Neural cell (in vitro differentiated cells): ENCODE results near the gene CCDC82. TPM values are rescaled to one million over a fixed set of nuclear protein-coding genes. Genes with fewer than 3 reads are reported as not detected.

ENCODE experiments used
- H2AFZ ChIP-seq: fragments of 200-600, 300-800 bp; sonication (generic), shearing (Covaris generic); 2 replicates; pipeline ENCODE4 v1.6.0; 2014; ENCODE audit warnings: low read depth, mild to moderate bottlenecking, antibody characterized with exemption, low read length, moderate library complexity
- H3F3A ChIP-seq: fragments of 200-600 bp; shearing (Covaris generic); 2 replicates; pipeline ENCODE4 v1.6.1; 2016; ENCODE audit warnings: mild to moderate bottlenecking, moderate library complexity, mixed read lengths, antibody characterized with exemption, low read length; ENCODE audit not compliant: insufficient read depth, poor library complexity, severe bottlenecking
- H3K27ac ChIP-seq: fragments of 200-600, 300-800 bp; sonication (generic), shearing (Covaris generic); 2 replicates; pipeline ENCODE4 v1.5.1; 2014; ENCODE audit warnings: mild to moderate bottlenecking, low read length, moderate library complexity
- H3K27me3 ChIP-seq: fragments of 300-800, 200-600 bp; sonication (generic), shearing (Covaris generic); 2 replicates; pipeline ENCODE4 v1.6.0; 2014; ENCODE audit warnings: mild to moderate bottlenecking, low read depth, low read length, moderate library complexity; ENCODE audit not compliant: insufficient read depth
- H3K36me3 ChIP-seq: fragments of 300-800, 200-600 bp; sonication (generic), shearing (Covaris generic); 2 replicates; pipeline ENCODE4 v1.5.1; 2014; ENCODE audit warnings: mild to moderate bottlenecking, antibody characterized with exemption, low read length, moderate library complexity; ENCODE audit not compliant: insufficient read depth
- H3K4me2 ChIP-seq: fragments of 300-800, 200-600 bp; sonication (generic), shearing (Covaris generic); 2 replicates; pipeline ENCODE4 v1.6.0; 2014; ENCODE audit warnings: mild to moderate bottlenecking, low read length
- H3K4me3 ChIP-seq: fragments of 300-800, 200-600 bp; sonication (generic), shearing (Covaris generic); 2 replicates; pipeline ENCODE4 v1.5.1; 2014; ENCODE audit warnings: mild to moderate bottlenecking, low read length, moderate library complexity
- H3K79me2 ChIP-seq: fragments of 200-600 bp; shearing (Covaris generic); replicated peaks from 2 replicates; pipeline ENCODE4 v1.6.0; 2014; ENCODE audit warnings: mild to moderate bottlenecking, low read length, moderate library complexity; ENCODE audit not compliant: insufficient read depth
- H3K9ac ChIP-seq: fragments of 300-800, 200-600 bp; sonication (generic), shearing (Covaris generic); 2 replicates; pipeline ENCODE4 v1.6.1; 2016; ENCODE audit warnings: mild to moderate bottlenecking, low read length, mixed read lengths
- H3K9me2 ChIP-seq: fragments of 200-600 bp; shearing (Covaris generic); 2 replicates; pipeline ENCODE4 v1.6.1; 2016; ENCODE audit warnings: mild to moderate bottlenecking, low read length, mixed read lengths; ENCODE audit not compliant: insufficient read depth
- H3K9me3 ChIP-seq: fragments of 200-600, 300-800 bp; sonication (generic), shearing (Covaris generic); 2 replicates; pipeline ENCODE4 v1.6.1; 2016; ENCODE audit warnings: mild to moderate bottlenecking, mixed run types, low read length, moderate library complexity, mixed read lengths
- H4K20me1 ChIP-seq: fragments of 200-600 bp; shearing (Covaris generic); 2 replicates; pipeline ENCODE4 v1.6.1; 2016; ENCODE audit warnings: mild to moderate bottlenecking, mixed run types; ENCODE audit not compliant: insufficient read depth
- CTCF ChIP-seq: fragments of 450-650 bp; IDR thresholded peaks from 2 replicates; pipeline ENCODE4 v1.5.1; 2014; ENCODE audit warnings: antibody characterized with exemption, mild to moderate bottlenecking, moderate library complexity; ENCODE audit not compliant: poor library complexity, severe bottlenecking
- EP300 ChIP-seq: fragments of 450-650 bp; conservative IDR thresholded peaks from 2 replicates; pipeline ENCODE4 v1.6.1; 2014; ENCODE audit warnings: antibody characterized with exemption, mild to moderate bottlenecking, moderate library complexity; ENCODE audit not compliant: poor library complexity, severe bottlenecking
- EZH2 ChIP-seq: fragments of 200-600, 300-800 bp; shearing (Covaris generic), sonication (generic); IDR thresholded peaks from 2 replicates; pipeline ENCODE4 v1.6.1; 2014; ENCODE audit warnings: antibody characterized with exemption, low read length, borderline replicate concordance, mild to moderate bottlenecking; ENCODE audit not compliant: insufficient read depth, poor library complexity, severe bottlenecking
- MXI1 ChIP-seq: fragments of 450-650 bp; conservative IDR thresholded peaks from 2 replicates; pipeline ENCODE4 v1.6.1; 2014; ENCODE audit warnings: antibody characterized with exemption, mild to moderate bottlenecking; ENCODE audit not compliant: poor library complexity, severe bottlenecking
- POLR2AphosphoS5 ChIP-seq: IDR thresholded peaks from 2 replicates; pipeline ENCODE4 v1.6.1; 2012
- RAD21 ChIP-seq: fragments of 450-650 bp; conservative IDR thresholded peaks from 2 replicates; pipeline ENCODE4 v1.6.1; 2014; ENCODE audit warnings: antibody characterized with exemption, mild to moderate bottlenecking, moderate library complexity
- REST ChIP-seq: IDR thresholded peaks from 2 replicates; pipeline ENCODE4 v1.6.1; 2012; ENCODE audit warnings: borderline replicate concordance
- SMC3 ChIP-seq: fragments of 450-650 bp; conservative IDR thresholded peaks from 2 replicates; pipeline ENCODE4 v1.6.1; 2014; ENCODE audit warnings: antibody characterized with exemption, mild to moderate bottlenecking, moderate library complexity; ENCODE audit not compliant: poor library complexity
- TAF1 ChIP-seq: IDR thresholded peaks from 2 replicates; pipeline ENCODE4 v1.6.1; 2012; ENCODE audit warnings: low read depth
- polyA plus RNA-seq: library from polyadenylated mRNA; depleted of rRNA; stranded (reverse); fragments of >200 nt; gene quantifications from 2 replicates; pipeline ENCODE4 v1.2.3, GENCODE V29; 2014

Gene CCDC82
- polyA plus RNA-seq, 1 donor from 2014 or later: 238 TPM

GRCh38 chr11:96322775-96323641 lies 66.7 kb downstream of the CCDC82 start:
- Histone ChIP-seq H3K79me2 (no peaks in the 10 kb centered on the region), H3K4me3 (no peak overlapping the region), H4K20me1 (no peaks in the 10 kb centered on the region), H3K9ac (no peak overlapping the region), H3K4me2 (no peak overlapping the region), H3K9me3 (no peaks in the 10 kb centered on the region), H3K27ac (no peak overlapping the region), H3K9me2 (no peaks in the 10 kb centered on the region), H2AFZ (no peak overlapping the region), H3F3A (no peaks in the 10 kb centered on the region), H3K27me3 (no peaks in the 10 kb centered on the region), H3K36me3 (no peaks in the 10 kb centered on the region)
- TF ChIP-seq CTCF (no peak), RAD21 (no peak), EP300 (no peak), TAF1 (no peak), SMC3 (no peak), MXI1 (no peak), POLR2AphosphoS5 (no peak), REST (no peak), EZH2 (no peak)

GRCh38 chr11:96321091-96321490 lies 68.6 kb downstream of the CCDC82 start:
- no peak overlapping the region for H3K27ac ChIP-seq
- H3K4me2 ChIP-seq: no peak overlapping the region
- H3K4me3 ChIP-seq: no peak overlapping the region
- H3K9ac ChIP-seq: no peak overlapping the region
- H3K9me3 ChIP-seq: no peaks in the 10 kb centered on the region
- no peaks in the 10 kb centered on the region for H4K20me1 ChIP-seq
- H3K36me3 ChIP-seq: no peaks in the 10 kb centered on the region
- TF ChIP-seq RAD21 (no peak), SMC3 (no peak), EZH2 (no peak), EP300 (no peak), MXI1 (no peak), TAF1 (no peak), POLR2AphosphoS5 (no peak), REST (no peak), CTCF (no peak)
- H3K27me3 ChIP-seq: no peaks in the 10 kb centered on the region
- H2AFZ ChIP-seq: no peak overlapping the region
- no peaks in the 10 kb centered on the region for H3F3A ChIP-seq
- H3K79me2 ChIP-seq: no peaks in the 10 kb centered on the region
- H3K9me2 ChIP-seq: no peaks in the 10 kb centered on the region
